ENCODE results near the gene RNLS.

RNLS gene

DNA sequence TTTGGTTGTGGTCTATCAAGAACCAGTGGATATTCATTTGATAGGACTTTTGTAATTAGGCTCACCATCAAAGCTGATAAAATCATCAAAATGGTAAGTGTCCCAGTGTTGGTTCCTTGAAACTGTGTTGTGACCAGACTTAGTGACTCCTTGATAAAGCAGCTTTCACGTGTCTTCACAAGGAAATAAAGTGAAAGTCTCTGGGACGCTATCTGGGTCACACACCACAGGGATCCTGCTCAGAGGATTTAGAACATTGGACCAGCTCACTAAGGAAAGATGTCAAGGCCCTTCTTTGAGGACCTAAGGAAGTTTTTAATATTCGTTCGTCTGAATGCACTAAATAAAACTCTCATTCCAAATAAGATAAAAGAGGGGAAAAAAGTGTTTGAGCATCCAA, 193.1 kb downstream of the RNLS start:
- H3K4me3 ChIP-seq (ENCODE audit: low read depth, low read length): no peak overlapping the region
- no peak for DNase-seq (ENCODE audit: low read depth)
- TF ChIP-seq, protein P1, sequence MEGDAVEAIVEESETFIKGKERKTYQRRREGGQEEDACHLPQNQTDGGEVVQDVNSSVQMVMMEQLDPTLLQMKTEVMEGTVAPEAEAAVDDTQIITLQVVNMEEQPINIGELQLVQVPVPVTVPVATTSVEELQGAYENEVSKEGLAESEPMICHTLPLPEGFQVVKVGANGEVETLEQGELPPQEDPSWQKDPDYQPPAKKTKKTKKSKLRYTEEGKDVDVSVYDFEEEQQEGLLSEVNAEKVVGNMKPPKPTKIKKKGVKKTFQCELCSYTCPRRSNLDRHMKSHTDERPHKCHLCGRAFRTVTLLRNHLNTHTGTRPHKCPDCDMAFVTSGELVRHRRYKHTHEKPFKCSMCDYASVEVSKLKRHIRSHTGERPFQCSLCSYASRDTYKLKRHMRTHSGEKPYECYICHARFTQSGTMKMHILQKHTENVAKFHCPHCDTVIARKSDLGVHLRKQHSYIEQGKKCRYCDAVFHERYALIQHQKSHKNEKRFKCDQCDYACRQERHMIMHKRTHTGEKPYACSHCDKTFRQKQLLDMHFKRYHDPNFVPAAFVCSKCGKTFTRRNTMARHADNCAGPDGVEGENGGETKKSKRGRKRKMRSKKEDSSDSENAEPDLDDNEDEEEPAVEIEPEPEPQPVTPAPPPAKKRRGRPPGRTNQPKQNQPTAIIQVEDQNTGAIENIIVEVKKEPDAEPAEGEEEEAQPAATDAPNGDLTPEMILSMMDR (IDR thresholded peaks at IDR 0.05; ENCODE audit: control insufficient read depth, extremely low read depth, insufficient read depth): no peak

DNA sequence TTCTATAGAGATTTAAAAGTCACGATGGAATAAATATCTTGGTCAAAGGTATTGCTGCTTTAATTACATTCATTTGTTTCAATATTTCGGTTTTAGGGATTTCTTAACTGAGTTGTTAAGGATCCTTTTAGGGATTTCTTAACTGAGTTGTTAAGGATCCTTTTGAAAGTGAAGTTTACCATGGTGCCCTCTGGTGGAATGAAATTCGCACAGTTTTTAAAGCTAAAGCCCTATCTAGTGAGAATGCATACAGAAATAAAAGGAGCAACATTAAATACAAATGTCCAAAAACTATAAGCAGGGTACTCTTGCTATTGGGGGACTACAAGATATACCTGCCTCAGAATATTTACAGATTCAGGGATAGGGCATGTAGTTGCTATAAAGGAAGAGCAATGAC, 193.7 kb downstream of the RNLS start:
- H3K4me3 ChIP-seq (ENCODE audit: low read depth, low read length): no peak overlapping the region
- TF ChIP-seq, protein P1 (IDR thresholded peaks at IDR 0.05; ENCODE audit: control insufficient read depth, extremely low read depth, insufficient read depth): peak; percentile 38; the same call in 1 of the 2 replicates
- DNase-seq (ENCODE audit: low read depth): no peak

DNA sequence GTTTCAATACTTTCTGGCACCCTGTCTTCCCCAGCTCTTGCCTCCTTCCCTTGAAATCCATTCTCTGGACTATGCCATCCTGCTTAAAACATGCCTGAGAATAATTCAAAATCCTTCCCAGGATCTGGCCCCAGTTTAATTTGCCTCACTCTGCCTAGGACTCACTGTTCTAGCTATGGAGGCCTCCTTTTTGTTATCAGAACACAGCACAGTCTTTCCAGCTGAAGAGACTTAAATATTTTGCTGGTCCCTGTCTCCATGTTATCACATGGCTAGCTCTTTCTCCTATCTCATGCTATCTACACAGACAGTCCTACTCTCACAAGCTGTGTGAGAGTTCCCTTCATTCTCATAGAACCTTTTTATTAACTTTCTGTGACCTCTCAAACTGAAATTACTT, 194.8 kb downstream of the RNLS start:
- DNase-seq (ENCODE audit: low read depth): no peak
- TF ChIP-seq, protein P1 (IDR thresholded peaks at IDR 0.05; ENCODE audit: control insufficient read depth, extremely low read depth, insufficient read depth): no peak
- no peak overlapping the region for H3K4me3 ChIP-seq (ENCODE audit: low read depth, low read length)

DNA sequence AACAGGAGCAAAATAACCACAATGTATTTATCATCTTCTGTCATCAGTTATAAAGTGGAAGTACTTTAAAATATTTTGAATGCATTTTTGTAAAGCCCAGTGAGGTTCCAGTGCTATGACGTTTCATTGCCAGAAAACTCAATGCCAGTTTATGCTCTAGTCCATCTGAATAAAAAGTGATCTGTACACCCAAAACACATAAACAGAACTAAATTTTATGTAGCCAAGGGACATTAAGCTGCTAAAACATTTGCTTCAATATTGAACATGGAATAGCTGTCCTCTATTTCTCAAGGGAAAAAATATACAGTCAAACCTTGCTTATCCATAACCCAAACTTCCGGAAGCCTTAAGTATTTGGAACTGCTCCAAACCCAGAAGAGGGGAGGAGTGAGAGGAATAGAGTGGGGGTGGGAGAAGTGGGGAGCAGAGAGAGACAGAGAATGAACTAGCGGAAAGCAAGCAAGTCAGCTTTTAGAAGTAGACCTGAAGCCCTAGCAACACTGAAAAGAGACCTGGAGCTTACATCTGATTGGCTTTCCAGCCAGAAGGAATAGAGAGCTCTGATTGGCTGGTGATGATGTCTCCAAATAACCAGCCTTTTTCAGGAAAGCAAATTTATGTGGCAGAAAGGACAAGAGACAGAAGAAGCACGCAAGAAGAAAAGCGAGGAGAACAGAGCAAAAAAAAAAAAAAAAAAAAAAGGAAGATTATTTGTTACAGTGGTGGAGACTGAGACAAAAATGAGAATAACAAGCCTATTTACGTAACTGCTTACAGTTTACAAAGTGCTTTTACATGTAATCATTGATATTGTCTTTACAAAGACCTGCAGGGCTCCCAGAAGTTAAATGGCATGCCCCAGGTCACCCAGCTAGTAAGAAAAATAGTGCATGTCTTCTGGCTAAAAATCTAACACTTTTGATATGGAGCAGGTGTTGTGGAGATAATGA, 196.0 kb downstream of the RNLS start:
- TF ChIP-seq, protein P1 (IDR thresholded peaks at IDR 0.05; ENCODE audit: control insufficient read depth, extremely low read depth, insufficient read depth): no peak
- no peak overlapping the region for H3K4me3 ChIP-seq (ENCODE audit: low read depth, low read length)
- DNase-seq (ENCODE audit: low read depth): no peak

DNA sequence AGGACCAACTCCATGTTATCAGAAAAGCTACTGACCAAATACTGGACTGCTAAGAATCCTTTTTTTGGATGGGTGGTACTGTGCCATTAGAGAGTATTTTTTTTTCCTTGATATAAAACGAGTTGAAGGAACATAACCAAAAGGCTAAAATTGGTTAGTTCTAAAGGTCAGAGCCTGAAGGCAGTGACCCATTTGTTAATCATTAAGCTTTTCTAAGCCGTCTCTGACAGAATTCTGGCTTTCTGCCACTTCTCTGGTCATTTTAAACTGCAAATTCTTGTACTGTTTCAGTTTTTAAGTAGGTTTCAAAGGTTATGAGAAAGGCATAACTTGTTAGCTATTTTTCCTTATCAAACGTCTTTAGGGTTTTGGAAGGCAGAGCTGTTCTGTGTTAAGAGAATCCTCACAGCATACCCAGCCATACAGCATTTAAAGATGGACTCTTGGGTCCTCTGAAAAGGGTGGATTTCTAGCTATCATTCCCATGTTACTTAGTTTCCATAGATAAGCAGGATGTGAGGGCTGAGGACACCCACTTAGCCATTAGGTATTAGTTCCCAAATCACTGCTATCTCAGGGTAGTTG, 196.8 kb downstream of the RNLS start:
- TF ChIP-seq, protein P1 (IDR thresholded peaks at IDR 0.05; ENCODE audit: control insufficient read depth, extremely low read depth, insufficient read depth): no peak
- H3K4me3 ChIP-seq (ENCODE audit: low read depth, low read length): no peak overlapping the region
- no peak for DNase-seq (ENCODE audit: low read depth)

DNA sequence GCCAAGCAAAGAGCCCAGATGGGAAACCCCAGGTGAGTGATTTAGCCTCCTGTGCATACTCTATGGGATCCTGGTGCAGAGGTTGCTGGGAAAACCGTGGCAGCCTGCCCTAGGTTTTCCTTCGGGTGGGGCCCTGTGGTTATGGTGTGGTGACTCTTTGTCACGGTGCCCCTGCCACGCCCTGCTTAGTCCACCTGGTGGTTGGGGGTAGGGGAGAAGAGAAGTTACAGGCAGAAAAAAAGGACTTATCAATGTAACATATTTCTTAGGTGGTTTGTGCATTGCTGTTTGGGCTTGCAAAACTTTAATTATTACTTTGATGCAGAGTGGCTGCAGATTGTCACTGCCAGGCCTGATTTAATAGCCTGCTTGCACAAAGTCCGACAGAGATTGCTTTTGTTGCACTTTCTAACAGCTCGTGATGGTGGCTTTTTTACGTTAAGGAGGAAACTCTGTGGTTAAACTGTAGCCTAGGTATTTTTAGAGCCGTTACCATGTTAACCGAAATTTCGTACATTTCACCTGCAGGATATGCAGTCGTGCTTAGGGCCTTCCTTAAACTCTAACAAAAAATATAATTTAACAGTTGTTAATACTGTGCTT, 197.4 kb downstream of the RNLS start:
- no peak overlapping the region for H3K4me3 ChIP-seq (ENCODE audit: low read depth, low read length)
- DNase-seq (ENCODE audit: low read depth): no peak
- TF ChIP-seq, protein P1 (IDR thresholded peaks at IDR 0.05; ENCODE audit: control insufficient read depth, extremely low read depth, insufficient read depth): no peak
